ENCODE data around the gene XRCC4. TPM values are rescaled to one million over a fixed set of nuclear protein-coding genes. Genes with fewer than 3 reads are reported as not detected.

XRCC4 gene
- total RNA-seq (2011; cell fraction: chromatin; rRNA removed; ENCODE audit: low replicate concordance): 5.5 and 26.9 TPM in 2 replicates
- 2.5 and 2.9 TPM in 2 replicates for total RNA-seq (2011; cell fraction: nucleolus; rRNA removed)
- total RNA-seq (2011; cell fraction: nucleoplasm; rRNA removed): 9.6 and 14.4 TPM in 2 replicates
- total RNA-seq (2014; rRNA removed): 12.5 and 13.6 TPM in 2 replicates
- total RNA-seq (2014; rRNA removed; fragmentation: Illumina TruSeq; extraction: Trizol): 28.8 and 35.1 TPM in 2 replicates
- total RNA-seq (2015; rRNA removed; fragmentation: Illumina TruSeq; extraction: Trizol): 23.5 and 26.0 TPM in 2 replicates
- 15.4 and 15.7 TPM in 2 replicates for total RNA-seq (2021)
- 13.4 and 18.1 TPM in 2 replicates for polyA plus RNA-seq (2011; rRNA removed)
- 1.5 and 4.4 TPM in 2 replicates for polyA plus RNA-seq (2011; cell fraction: cytosol; rRNA removed)
- 2.3 and 3.7 TPM in 2 replicates for polyA plus RNA-seq (2011; cell fraction: nucleus; rRNA removed)
- 16.3 and 16.4 TPM in 2 replicates for polyA plus RNA-seq (2012)
- 19.3 and 22.4 TPM in 2 replicates for polyA plus RNA-seq (2014; fragmentation: Illumina TruSeq; extraction: Trizol)
- polyA plus RNA-seq (2014; fragmentation: Nextera tagmentation; extraction: Ambion mirVana): 10 to 100 TPM; 57.5 to 61.6 TPM
- polyA plus RNA-seq (2014; rRNA removed): 16.9 and 18.4 TPM in 2 replicates
- polyA minus RNA-seq (2011; rRNA and poly(A)+ RNA removed): 13.9 and 16.1 TPM in 2 replicates
- 1.5 and 1.8 TPM in 2 replicates for polyA minus RNA-seq (2011; cell fraction: cytosol; rRNA and poly(A)+ RNA removed)
- polyA minus RNA-seq (2011; cell fraction: nucleus; rRNA and poly(A)+ RNA removed): 11.6 and 22.7 TPM in 2 replicates
- Bru-seq, nascent RNA: percentile 67 among the genes with signal in this experiment
- BruChase-seq, experiment 1, labeled RNA remaining after a 2-hour chase: percentile 69 among the genes with signal in this experiment
- BruChase-seq, experiment 2, labeled RNA remaining after a 6-hour chase: percentile 64 among the genes with signal in this experiment
- long read RNA-seq, experiment 1, transcript XRCC4-202 (8 exons, 1,579 nt): major isoform, 25 of 39 reads
- long read RNA-seq, experiment 1, partial matches to known transcripts: 8 of 39 reads
- long read RNA-seq, experiment 1, other reads (novel, unspliced or antisense): 3 of 39 reads
- long read RNA-seq, experiment 2, partial matches to known transcripts: 4 of 7 reads
- long read RNA-seq, experiment 2, other reads (novel, unspliced or antisense): 2 of 7 reads
- long read RNA-seq, experiment 3, transcript XRCC4-202 (8 exons, 1,579 nt): major isoform, 11 of 30 reads
- long read RNA-seq, experiment 3, partial matches to known transcripts: 16 of 30 reads
- long read RNA-seq, experiment 3, other reads (novel, unspliced or antisense): 3 of 30 reads

DNA sequence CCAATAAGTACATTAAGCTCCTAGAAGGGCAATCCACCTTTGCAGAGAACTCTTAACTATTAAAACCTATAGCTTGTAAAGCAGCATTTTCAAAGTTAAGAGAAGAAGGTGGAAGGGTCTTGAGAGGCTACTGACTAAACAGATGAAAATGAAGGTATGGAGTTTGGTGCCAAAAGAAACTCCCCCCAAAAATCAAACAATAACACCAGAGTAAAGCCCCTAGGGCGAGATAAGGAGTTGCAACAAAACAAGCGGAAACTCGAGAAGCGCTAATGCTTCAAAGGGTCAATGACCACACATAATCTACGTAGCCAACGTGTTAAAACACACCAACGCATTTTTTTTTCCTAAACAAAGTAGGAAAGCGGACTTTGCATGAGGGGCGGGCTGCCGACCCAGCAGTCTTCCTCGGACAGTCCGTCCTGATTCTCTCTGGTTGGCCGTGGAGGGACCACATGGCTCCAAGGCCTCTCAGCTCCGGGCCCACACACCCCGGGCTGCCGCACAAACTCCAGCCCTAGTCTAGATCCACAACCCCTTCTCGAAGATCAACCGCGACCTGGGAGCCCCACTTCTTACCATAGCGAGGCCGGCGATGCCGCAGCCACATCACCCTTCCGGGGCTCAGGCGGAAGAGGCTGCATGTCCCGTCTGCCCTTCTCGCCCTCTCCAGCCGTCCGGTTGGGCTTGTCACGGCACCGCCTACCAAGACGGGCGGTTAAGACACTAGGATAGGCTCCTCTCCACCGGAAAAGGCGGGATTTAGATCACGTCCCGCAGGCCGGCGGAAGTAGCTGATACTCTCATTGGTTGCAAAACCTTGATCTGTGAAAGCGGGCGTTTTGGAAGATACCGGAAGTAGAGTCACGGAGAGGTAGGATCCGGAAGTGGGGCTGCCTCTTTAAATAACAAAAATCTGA is at the start of gene XRCC4, which contains the start of gene TMEM167A:
Gene XRCC4, plus strand, starts transcription at position 806 of the 920 bp plus-strand sequence. CDS start 27,373 bp downstream, outside the sequence.
Gene TMEM167A, minus strand, starts transcription at position 653 of the 920 bp plus-strand sequence. Its CDS starts 71 bp downstream, at position 582.
- ChIA-PET CTCF (ENCODE audit: low intra/inter-chr PET ratio) (no interaction called here), POLR2A (interaction anchor here (0.6 to 1.4 kb wide), 15 partner anchors 11 to 662 kb away, joined by 3 to 4 read pairs (median 3); partner anchors contain the start of gene VCAN)
- Histone ChIP-seq H3K36me3 (ENCODE audit: control insufficient read depth, insufficient read depth, low read length) (peaks cover 37% of the 10 kb centered on the region; the same call in 2 of the 3 replicates), H2AFZ (ENCODE audit: low read depth, low read length) (peak within 1 kb of the TSS; percentile 88), H3K4me1 (replicated peaks in 1 of 2; ENCODE audit: control insufficient read depth in 2 of 2, insufficient read depth in 2 of 2, low read length in 2 of 2) (no peaks in the 10 kb centered on the region), H3K4me2 (ENCODE audit: insufficient read depth, low read length) (peak within 1 kb of the TSS; percentile 89), H3K9me1 (ENCODE audit: control insufficient read depth, insufficient read depth, low read length) (no peaks in the 10 kb centered on the region), H3K27ac (ENCODE audit: extremely low read depth, low read depth, low read length) (peak within 1 kb of the TSS; percentile 96), H3K9ac (ENCODE audit: insufficient read depth in 1 of 2, low read depth in 2 of 2, low read length in 2 of 2) (peak within 1 kb of the TSS; percentile 92 to 98), H3K79me2 (ENCODE audit: control insufficient read depth, insufficient read depth, low read length) (peaks cover 79% of the 10 kb centered on the region), H3K4me3 (peak within 1 kb of the TSS; percentile 93), H4K20me1 (replicated peaks; ENCODE audit: control insufficient read depth, insufficient read depth, low read length) (no peaks in the 10 kb centered on the region; the same call in 1 of the 2 replicates), H3K9me3 (replicated peaks; ENCODE audit: control insufficient read depth, insufficient read depth, low read depth, low read length) (no peaks in the 10 kb centered on the region), H3K27me3 (ENCODE audit: control insufficient read depth in 2 of 2, insufficient read depth in 2 of 2, low read length in 2 of 2) (no peaks in the 10 kb centered on the region)
- intact Hi-C loops (cut with micrococcal nuclease) (no loop called here), in situ Hi-C loops (cut with MboI) (no loop called here)
- TSS peak; percentile 68 for BruUV-seq (replicated peaks)
- FAIRE-seq (peak; percentile 100), ATAC-seq (peak; percentile 99), DNase-seq (ENCODE audit: extremely low read depth in 1 of 4, low spot score in 3 of 4) (peak; percentile 88 to 98 (median 92))
- WGBS (ENCODE audit: insufficient coverage, low coverage, missing lambda C conversion rate): under 1% methylated on average over 44 of the region's 44 CpGs
- TF ChIP-seq, protein P1, sequence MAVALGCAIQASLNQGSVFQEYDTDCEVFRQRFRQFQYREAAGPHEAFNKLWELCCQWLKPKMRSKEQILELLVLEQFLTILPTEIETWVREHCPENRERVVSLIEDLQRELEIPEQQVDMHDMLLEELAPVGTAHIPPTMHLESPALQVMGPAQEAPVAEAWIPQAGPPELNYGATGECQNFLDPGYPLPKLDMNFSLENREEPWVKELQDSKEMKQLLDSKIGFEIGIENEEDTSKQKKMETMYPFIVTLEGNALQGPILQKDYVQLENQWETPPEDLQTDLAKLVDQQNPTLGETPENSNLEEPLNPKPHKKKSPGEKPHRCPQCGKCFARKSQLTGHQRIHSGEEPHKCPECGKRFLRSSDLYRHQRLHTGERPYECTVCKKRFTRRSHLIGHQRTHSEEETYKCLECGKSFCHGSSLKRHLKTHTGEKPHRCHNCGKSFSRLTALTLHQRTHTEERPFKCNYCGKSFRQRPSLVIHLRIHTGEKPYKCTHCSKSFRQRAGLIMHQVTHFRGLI (CRISPR knock-in tag; IDR thresholded peaks at IDR 0.05): no peak
- TF ChIP-seq HDAC2 (IDR thresholded peaks at IDR 0.05) (peak; percentile 68), SP1 (CRISPR knock-in tag; IDR thresholded peaks at IDR 0.05) (0 out of 2 replicates have a peak, but pooled peaks have one; percentile 50), ZBTB7A (IDR thresholded peaks at IDR 0.05; ENCODE audit: borderline replicate concordance, control insufficient read depth, low read depth, low read length) (0 out of 2 replicates have a peak, but pooled peaks have one; percentile 4)
- TF ChIP-seq, protein P2, sequence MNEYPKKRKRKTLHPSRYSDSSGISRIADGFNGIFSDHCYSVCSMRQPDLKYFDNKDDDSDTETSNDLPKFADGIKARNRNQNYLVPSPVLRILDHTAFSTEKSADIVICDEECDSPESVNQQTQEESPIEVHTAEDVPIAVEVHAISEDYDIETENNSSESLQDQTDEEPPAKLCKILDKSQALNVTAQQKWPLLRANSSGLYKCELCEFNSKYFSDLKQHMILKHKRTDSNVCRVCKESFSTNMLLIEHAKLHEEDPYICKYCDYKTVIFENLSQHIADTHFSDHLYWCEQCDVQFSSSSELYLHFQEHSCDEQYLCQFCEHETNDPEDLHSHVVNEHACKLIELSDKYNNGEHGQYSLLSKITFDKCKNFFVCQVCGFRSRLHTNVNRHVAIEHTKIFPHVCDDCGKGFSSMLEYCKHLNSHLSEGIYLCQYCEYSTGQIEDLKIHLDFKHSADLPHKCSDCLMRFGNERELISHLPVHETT (CRISPR knock-in tag; conservative IDR thresholded peaks at IDR 0.05 in 1 of 2, IDR thresholded peaks at IDR 0.05 in 1 of 2): peak in 1 of 2 experiments; percentile 28; a peak in 1 of 4 replicates
- TF ChIP-seq, protein P3, sequence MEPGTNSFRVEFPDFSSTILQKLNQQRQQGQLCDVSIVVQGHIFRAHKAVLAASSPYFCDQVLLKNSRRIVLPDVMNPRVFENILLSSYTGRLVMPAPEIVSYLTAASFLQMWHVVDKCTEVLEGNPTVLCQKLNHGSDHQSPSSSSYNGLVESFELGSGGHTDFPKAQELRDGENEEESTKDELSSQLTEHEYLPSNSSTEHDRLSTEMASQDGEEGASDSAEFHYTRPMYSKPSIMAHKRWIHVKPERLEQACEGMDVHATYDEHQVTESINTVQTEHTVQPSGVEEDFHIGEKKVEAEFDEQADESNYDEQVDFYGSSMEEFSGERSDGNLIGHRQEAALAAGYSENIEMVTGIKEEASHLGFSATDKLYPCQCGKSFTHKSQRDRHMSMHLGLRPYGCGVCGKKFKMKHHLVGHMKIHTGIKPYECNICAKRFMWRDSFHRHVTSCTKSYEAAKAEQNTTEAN (CRISPR knock-in tag; IDR thresholded peaks at IDR 0.05): no peak
